Epithelial cell of esophagus (primary cell): Measurements from ENCODE around the gene NUDT21.

ENCODE experiments used
- DNase-seq: peaks from one replicate; pipeline ENCODE4 v3.0.0; 2010; ENCODE audit warnings: low read depth
- H3K4me3 ChIP-seq: 2 replicates; pipeline ENCODE4 v1.5.1; 2011; ENCODE audit warnings: mild to moderate bottlenecking, low read length, control low read depth
- TF ChIP-seq, protein P1 (sequence below): IDR thresholded peaks from 2 replicates; pipeline ENCODE4 v1.5.1; 2011; ENCODE audit warnings: low read depth, mild to moderate bottlenecking, low read length, control low read depth, inconsistent platforms; ENCODE audit not compliant: insufficient read depth; ENCODE audit errors: missing control alignments

Gene NUDT21

GRCh38 chr16:56475201-56475600 is 24.1 kb upstream of the NUDT21 start:
- no peak overlapping the region for H3K4me3 ChIP-seq
- TF ChIP-seq, protein P1, sequence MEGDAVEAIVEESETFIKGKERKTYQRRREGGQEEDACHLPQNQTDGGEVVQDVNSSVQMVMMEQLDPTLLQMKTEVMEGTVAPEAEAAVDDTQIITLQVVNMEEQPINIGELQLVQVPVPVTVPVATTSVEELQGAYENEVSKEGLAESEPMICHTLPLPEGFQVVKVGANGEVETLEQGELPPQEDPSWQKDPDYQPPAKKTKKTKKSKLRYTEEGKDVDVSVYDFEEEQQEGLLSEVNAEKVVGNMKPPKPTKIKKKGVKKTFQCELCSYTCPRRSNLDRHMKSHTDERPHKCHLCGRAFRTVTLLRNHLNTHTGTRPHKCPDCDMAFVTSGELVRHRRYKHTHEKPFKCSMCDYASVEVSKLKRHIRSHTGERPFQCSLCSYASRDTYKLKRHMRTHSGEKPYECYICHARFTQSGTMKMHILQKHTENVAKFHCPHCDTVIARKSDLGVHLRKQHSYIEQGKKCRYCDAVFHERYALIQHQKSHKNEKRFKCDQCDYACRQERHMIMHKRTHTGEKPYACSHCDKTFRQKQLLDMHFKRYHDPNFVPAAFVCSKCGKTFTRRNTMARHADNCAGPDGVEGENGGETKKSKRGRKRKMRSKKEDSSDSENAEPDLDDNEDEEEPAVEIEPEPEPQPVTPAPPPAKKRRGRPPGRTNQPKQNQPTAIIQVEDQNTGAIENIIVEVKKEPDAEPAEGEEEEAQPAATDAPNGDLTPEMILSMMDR, result no peak
- DNase-seq, result no peak

- no peak for DNase-seq
- TF ChIP-seq, protein P1, result no peak
- no peak overlapping the region for H3K4me3 ChIP-seq
Measured at GRCh38 chr16:56470666-56471065, 19.5 kb upstream of the NUDT21 start.

DNA sequence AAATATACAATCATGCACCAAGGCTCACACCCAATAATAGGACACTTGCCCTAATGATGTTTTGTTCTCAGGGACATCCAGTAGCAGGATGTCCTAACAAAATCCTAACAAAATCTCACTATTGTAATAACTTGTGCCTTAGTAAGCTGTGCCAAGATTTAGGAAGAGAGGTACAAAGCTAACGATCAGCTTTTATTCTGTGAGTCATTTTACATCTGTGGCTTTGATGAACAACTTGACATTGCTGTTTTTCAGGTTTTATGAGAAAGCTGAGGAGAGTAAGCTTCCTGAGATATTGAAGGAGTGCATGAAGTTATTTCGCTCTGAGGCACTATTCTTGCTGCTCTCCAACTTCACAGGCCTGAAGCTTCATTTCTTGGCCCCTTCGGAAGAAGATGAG is 19.1 kb upstream of the NUDT21 start:
- DNase-seq, result peak; percentile 84
- TF ChIP-seq, protein P1, result no peak
- no peak overlapping the region for H3K4me3 ChIP-seq

- peak; percentile 43 for DNase-seq
- TF ChIP-seq, protein P1, result no peak
- H3K4me3 ChIP-seq, result no peak overlapping the region
Measured at GRCh38 chr16:56469748-56470147, 18.6 kb upstream of the NUDT21 start.

- no peak for DNase-seq
Measured at GRCh38 chr16:56468800-56469199, 17.7 kb upstream of the NUDT21 start.

DNA sequence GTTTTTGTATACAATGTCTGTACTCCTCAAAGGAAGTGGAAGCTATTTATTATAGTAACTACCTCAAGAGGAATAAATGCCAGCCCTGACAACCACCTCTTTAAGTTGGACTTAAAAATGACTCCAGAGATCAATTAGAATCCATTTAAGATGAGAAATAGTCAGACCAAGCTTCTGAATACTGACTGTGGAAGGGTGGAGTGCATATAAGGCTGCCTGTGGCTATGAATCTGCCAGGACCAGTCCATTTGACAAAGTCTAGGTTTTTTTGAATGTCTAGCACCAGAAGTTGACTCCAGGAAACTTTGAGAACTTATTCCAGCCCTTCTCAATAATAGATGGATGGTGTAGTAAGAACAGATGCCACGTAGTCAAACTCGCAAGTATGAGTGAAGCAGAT is 15.2 kb upstream of the NUDT21 start:
- no peak overlapping the region for H3K4me3 ChIP-seq
- TF ChIP-seq, protein P1, result no peak
- DNase-seq, result no peak

More at GRCh38 chr16:56468800-56469199, 17.7 kb upstream of the NUDT21 start:
- TF ChIP-seq, protein P1, result no peak
- no peak overlapping the region for H3K4me3 ChIP-seq

GRCh38 chr16:56463153-56463552 is 12.0 kb upstream of the NUDT21 start:
- TF ChIP-seq, protein P1, result no peak
- no peak for DNase-seq
- H3K4me3 ChIP-seq, result no peak overlapping the region
